Erythroblast (primary cell): ENCODE measurements around the gene GPC6.

ENCODE experiments used
- GATA1 ChIP-seq: IDR thresholded peaks from 2 replicates; pipeline ENCODE4 v1.6.1; 2011; ENCODE audit warnings: low read depth, mild to moderate bottlenecking, control low read depth, low read length, moderate library complexity
- POLR2A ChIP-seq: IDR thresholded peaks from 2 replicates; pipeline ENCODE4 v1.6.1; 2011; ENCODE audit warnings: mild to moderate bottlenecking, low read length

DNA sequence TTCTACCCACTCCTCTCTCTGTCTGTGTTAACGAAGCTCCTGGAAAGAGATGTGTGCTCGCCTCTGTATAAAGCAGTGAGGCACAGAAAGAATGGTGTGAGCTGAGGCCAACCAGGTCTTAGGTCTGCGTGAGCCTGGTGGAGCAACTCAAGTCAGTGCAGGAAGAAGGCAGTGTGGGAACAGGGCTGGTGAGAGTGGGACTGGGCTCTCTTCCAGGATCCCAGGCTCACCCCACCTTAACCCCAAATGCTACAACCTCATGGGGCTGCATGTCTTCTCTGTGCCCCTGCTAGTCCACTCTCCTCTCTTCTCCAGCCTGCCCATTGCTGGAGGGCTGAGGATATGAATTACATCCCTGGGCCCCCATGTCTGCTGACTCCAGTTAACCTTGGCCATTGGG, 1125.5 kb downstream of the GPC6 start:
- TF ChIP-seq POLR2A: no peak
- no peak for TF ChIP-seq GATA1
